ENCODE results near the gene CDK5. TPM values are rescaled to one million over a fixed set of nuclear protein-coding genes. Genes with fewer than 3 reads are reported as not detected.

CDK5 gene
- total and polyA plus RNA-seq, 2 of the 13 experiments (the other 11 are each of a cell fraction or from before 2014, with no cell fraction given) = 16.4 to 21.3 TPM

DNA sequence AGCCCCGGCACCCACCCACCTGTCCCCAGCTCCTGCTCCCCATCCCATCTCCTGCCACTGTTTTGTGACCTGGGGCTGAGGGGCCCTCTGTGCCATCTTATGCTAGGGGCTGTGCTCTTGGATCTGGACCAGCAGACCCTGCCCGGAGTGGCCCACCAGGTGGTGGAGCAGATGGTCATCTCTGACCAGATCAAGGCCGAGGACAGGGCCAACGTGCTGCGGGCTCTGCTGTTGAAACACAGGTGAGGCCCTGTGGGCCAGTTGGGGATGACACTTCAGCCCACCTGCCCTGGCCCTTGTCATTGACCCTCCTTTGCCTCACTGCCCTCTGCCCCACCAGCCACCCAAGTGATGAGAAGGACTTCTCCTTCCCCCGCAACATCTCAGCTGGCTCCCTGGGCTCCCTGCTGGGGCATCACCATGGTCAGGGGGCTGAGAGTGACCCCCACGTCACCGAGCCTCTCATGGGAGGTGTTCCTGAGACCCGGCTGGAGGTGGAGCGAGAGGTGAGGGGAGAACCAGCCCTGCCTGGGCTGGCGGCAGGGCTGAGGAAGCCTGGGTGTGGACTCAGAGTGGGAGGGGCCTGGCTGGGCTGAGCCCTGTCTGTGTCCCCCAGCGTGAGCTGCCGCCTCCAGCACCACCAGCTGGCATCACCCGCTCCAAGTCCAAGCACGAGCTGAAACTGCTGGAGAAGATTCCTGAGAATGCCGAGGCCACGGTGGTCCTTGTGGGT lies 12.3 kb upstream of the CDK5 start:
- Histone ChIP-seq H3K4me2 (ENCODE audit: low read depth, low read length) (no peak overlapping the region), H3K4me1 (ENCODE audit: insufficient read depth, low read length) (peaks cover 6% of the 10 kb centered on the region; the same call in 1 of the 2 replicates), H3K9ac (ENCODE audit: insufficient read depth, low read depth, low read length) (no peak overlapping the region), H3K79me2 (ENCODE audit: insufficient read depth, low read length) (no peaks in the 10 kb centered on the region), H3K9me3 (ENCODE audit: low read length) (no peaks in the 10 kb centered on the region), H2AFZ (ENCODE audit: low read length) (no peak overlapping the region), H3K4me3 (replicated peaks in 1 of 3; ENCODE audit: insufficient read depth in 1 of 3, low read depth in 2 of 3, low read length in 3 of 3) (no peak overlapping the region), H3K27ac (ENCODE audit: extremely low read length, insufficient read depth, low read length) (no peak overlapping the region), H3K36me3 (replicated peaks in 1 of 2; ENCODE audit: control insufficient read depth in 1 of 2, insufficient read depth in 2 of 2, low read length in 2 of 2) (peaks cover 24 to 80% of the 10 kb centered on the region in 2 experiments), H4K20me1 (ENCODE audit: insufficient read depth, low read length) (no peaks in the 10 kb centered on the region), H3K27me3 (ENCODE audit: control insufficient read depth in 1 of 2, insufficient read depth in 2 of 2, low read length in 2 of 2) (no peaks in the 10 kb centered on the region)
- WGBS (ENCODE audit: low lambda C conversion rate) = 98% methylated on average over 7 of the region's 17 CpGs
- DNase-seq (ENCODE audit: low spot score) (no peak), FAIRE-seq (no peak), ATAC-seq (no peak)
- CTCF ChIA-PET (ENCODE audit: low intra/inter-chr PET ratio, low total read pairs) = no interaction called here
- no TSS peak for BruUV-seq (replicated peaks)
- POLR2A ChIA-PET = interaction anchor here (2.2 kb wide), 1 partner anchor 11 kb away, joined by 7 read pairs; the partner anchor contains the start of gene FASTK
- intact Hi-C loops (cut with micrococcal nuclease; ENCODE audit: unreplicated experiment) = no loop called here
- in situ Hi-C loops (cut with HindIII; ENCODE audit: extremely low pct_ligation_motif_present, low pct_unique_long_range_greater_than_20kb) = no loop called here
- TF ChIP-seq, protein P1, sequence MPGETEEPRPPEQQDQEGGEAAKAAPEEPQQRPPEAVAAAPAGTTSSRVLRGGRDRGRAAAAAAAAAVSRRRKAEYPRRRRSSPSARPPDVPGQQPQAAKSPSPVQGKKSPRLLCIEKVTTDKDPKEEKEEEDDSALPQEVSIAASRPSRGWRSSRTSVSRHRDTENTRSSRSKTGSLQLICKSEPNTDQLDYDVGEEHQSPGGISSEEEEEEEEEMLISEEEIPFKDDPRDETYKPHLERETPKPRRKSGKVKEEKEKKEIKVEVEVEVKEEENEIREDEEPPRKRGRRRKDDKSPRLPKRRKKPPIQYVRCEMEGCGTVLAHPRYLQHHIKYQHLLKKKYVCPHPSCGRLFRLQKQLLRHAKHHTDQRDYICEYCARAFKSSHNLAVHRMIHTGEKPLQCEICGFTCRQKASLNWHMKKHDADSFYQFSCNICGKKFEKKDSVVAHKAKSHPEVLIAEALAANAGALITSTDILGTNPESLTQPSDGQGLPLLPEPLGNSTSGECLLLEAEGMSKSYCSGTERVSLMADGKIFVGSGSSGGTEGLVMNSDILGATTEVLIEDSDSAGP (CRISPR knock-in tag; IDR thresholded peaks at IDR 0.05; ENCODE audit: borderline replicate concordance) = no peak
- no peak for TF ChIP-seq ZNF563 (CRISPR knock-in tag; IDR thresholded peaks at IDR 0.05)
- TF ChIP-seq, protein P2, sequence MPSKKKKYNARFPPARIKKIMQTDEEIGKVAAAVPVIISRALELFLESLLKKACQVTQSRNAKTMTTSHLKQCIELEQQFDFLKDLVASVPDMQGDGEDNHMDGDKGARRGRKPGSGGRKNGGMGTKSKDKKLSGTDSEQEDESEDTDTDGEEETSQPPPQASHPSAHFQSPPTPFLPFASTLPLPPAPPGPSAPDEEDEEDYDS (CRISPR knock-in tag; IDR thresholded peaks at IDR 0.05) = no peak
- TF ChIP-seq ZNF619 (CRISPR knock-in tag; IDR thresholded peaks at IDR 0.05) = no peak
- TF ChIP-seq TRIM24 (CRISPR knock-in tag; IDR thresholded peaks at IDR 0.05) = no peak
- no peak for TF ChIP-seq ZNF780A (CRISPR knock-in tag; IDR thresholded peaks at IDR 0.05)
- no peak for TF ChIP-seq NFYB (CRISPR knock-in tag; IDR thresholded peaks at IDR 0.05)
- no peak for TF ChIP-seq HNRNPL (IDR thresholded peaks at IDR 0.05; ENCODE audit: low read depth, low read length)
- TF ChIP-seq REXO4 (CRISPR knock-in tag; IDR thresholded peaks at IDR 0.05; ENCODE audit: borderline replicate concordance) = no peak
- no peak for TF ChIP-seq SKI (IDR thresholded peaks at IDR 0.05; ENCODE audit: partially characterized antibody)
- TF ChIP-seq, protein P3, sequence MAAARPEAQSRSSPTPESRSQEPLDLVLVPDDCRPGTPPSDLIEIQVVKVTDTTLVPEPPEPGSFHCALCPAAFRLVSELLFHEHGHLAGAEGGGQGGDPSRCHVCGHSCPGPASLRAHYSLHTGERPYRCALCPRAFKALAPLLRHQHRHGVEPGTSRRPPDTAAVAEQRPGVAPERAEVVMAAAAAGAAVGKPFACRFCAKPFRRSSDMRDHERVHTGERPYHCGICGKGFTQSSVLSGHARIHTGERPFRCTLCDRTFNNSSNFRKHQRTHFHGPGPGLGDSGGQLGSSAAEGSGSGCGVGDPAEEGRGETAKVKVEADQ (CRISPR knock-in tag; IDR thresholded peaks at IDR 0.05; ENCODE audit: borderline replicate concordance) = no peak
- no peak for TF ChIP-seq SOX13 (IDR thresholded peaks at IDR 0.05)
- no peak for TF ChIP-seq SOX13 (CRISPR knock-in tag; conservative IDR thresholded peaks at IDR 0.05 in 1 of 2, IDR thresholded peaks at IDR 0.05 in 1 of 2)
- TF ChIP-seq, protein P4, sequence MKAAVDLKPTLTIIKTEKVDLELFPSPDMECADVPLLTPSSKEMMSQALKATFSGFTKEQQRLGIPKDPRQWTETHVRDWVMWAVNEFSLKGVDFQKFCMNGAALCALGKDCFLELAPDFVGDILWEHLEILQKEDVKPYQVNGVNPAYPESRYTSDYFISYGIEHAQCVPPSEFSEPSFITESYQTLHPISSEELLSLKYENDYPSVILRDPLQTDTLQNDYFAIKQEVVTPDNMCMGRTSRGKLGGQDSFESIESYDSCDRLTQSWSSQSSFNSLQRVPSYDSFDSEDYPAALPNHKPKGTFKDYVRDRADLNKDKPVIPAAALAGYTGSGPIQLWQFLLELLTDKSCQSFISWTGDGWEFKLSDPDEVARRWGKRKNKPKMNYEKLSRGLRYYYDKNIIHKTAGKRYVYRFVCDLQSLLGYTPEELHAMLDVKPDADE (CRISPR knock-in tag; IDR thresholded peaks at IDR 0.05) = no peak
- no peak for TF ChIP-seq ADNP (CRISPR knock-in tag; IDR thresholded peaks at IDR 0.05)

Measured in HepG2 (cell line).